KG1 (cell line): Measurements from ENCODE around the gene CNGA3.
"Not testable (repeated sequence)": the region's sequence is repeated elsewhere in the genome, so short reads cannot be mapped to it uniquely, and the experiment has no call there.

Experiments
- DNase-seq: peaks from one replicate; lab custom pipeline; 2025; lab: John Stamatoyannopoulos, UW

CNGA3 gene

GRCh38 chr2:98404556-98405250 is 58.4 kb downstream of the CNGA3 start:
- DNase-seq: no peak

GRCh38 chr2:98405301-98405700 is 59.0 kb downstream of the CNGA3 start:
- no peak for DNase-seq

- no peak for DNase-seq
These were observed 61.9 kb downstream of the CNGA3 start for GRCh38 chr2:98408155-98408554.

GRCh38 chr2:98412751-98413458 is 66.6 kb downstream of the CNGA3 start:
- peak; percentile 67 for DNase-seq

- DNase-seq: not testable (repeated sequence)
These were observed 68.0 kb downstream of the CNGA3 start for GRCh38 chr2:98414246-98414645.

- DNase-seq: not testable (repeated sequence)
These were observed 69.5 kb downstream of the CNGA3 start for GRCh38 chr2:98415719-98416248.

- DNase-seq: no peak
These were observed 70.3 kb downstream of the CNGA3 start for GRCh38 chr2:98416383-98417159.

- no peak for DNase-seq
These were observed 73.3 kb downstream of the CNGA3 start for GRCh38 chr2:98419544-98419943.

GRCh38 chr2:98419977-98420725 is 73.9 kb downstream of the CNGA3 start:
- DNase-seq: no peak

GRCh38 chr2:98422449-98422848 is 76.2 kb downstream of the CNGA3 start:
- no peak for DNase-seq

GRCh38 chr2:98426771-98427170 is 80.5 kb downstream of the CNGA3 start:
- DNase-seq: no peak

GRCh38 chr2:98432145-98432544 is 85.9 kb downstream of the CNGA3 start:
- DNase-seq: no peak

GRCh38 chr2:98433363-98433964 is 87.2 kb downstream of the CNGA3 start:
- no peak for DNase-seq

- no peak for DNase-seq
These were observed 88.2 kb downstream of the CNGA3 start for GRCh38 chr2:98434492-98434891.

GRCh38 chr2:98435670-98436069 is 89.4 kb downstream of the CNGA3 start:
- DNase-seq: not testable (repeated sequence)

GRCh38 chr2:98436734-98437133 is 90.5 kb downstream of the CNGA3 start:
- DNase-seq: no peak

GRCh38 chr2:98438190-98439133 is 92.2 kb downstream of the CNGA3 start:
- DNase-seq: no peak

GRCh38 chr2:98441706-98442450 is 95.6 kb downstream of the CNGA3 start:
- no peak for DNase-seq

- DNase-seq: no peak
These were observed 96.2 kb downstream of the CNGA3 start for GRCh38 chr2:98442488-98442887.
